ENCODE data around the gene RALGAPA2.

Gene RALGAPA2

DNA sequence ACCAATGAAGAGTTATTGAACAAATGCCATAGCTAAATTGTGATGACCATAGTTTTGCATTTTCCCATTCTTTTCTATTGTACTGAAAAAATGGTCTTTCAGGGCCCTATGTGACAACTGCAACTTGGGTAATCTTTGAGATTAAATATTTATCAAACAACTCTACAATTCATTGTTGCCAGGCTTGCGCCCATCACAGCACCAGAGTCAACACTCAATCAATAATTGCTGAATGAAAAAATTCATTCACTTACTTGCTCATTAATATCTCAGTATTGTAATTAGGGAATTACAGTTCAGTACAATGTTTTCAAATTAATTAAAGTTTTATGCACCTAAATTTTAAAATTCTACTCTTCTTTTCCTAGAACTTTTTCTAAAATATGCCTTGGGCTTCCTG is 7.7 kb upstream of the RALGAPA2 start:
- no peak for DNase-seq

DNA sequence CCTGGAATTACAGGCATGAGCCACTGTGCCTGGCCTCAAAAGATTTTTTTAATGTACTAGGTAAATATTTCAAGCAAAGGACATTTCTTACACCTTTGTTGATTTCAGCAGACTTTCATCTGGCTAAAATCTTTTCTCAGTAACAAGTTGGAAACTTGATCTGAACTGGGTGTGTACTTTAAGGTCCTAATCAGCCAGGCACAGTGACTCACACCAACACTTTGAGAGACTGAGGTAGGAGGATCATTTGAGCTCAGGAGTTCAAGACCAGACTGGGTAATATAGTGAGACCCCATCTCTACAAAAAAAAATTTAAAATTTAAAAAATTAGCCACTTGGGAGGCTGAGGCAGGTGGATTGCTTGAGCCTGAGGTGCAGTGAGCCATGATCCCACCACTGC is 7.0 kb upstream of the RALGAPA2 start:
- no peak for DNase-seq

DNA sequence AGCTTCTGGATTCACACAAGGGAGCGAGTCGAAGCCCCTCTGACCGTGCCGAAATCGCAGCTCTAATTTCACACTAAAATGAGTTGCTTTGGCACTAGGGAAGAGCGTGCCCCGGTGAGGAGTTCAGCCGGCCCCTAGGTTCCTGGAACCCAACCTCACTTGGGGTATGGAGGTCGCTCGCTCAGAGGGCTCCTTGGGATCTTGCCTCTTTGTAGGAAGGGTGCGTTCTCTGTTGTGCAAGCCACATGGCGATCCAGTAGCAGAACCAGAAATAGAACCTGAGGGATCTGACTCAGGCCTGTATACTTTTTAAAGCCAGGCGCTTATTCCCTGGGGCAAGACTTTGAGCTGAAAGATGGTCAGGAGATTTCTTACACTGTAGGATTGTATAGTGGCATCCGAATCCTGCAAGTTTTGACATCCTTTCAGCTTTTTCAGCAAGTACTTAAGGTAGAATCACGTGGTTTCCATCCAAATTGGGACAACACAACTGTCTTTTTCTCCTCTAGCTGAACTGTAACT is 861 bp upstream of the RALGAPA2 start:
- DNase-seq = no peak

DNA sequence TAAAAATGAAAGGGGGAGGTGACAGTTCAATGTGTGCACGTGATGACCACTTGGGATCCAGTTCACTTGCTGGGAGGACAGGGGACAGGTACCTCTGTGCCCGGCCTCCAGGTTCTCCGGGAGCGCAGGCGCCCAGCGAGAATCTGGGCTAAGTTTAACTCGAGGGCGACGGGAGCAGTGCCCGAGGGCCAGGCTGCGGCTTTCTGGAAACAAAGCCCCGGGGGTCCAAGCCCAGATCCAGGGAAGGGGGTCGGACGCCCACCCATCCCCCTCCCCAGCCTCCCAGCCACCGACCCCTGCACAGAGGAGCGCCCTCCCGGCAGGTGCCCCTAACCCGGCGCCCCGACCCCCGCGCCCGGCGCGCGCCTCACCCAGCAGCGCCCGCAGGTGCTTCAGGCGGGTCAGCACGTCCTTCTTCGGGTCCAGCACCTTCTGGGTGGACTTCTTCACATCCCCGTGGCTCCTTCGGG is 405 bp downstream of the RALGAPA2 start:
- peak; percentile 35 for DNase-seq

- peak; percentile 76 for DNase-seq
Measured at GRCh38 chr20:20711413-20711812, 1.0 kb downstream of the RALGAPA2 start.

DNA sequence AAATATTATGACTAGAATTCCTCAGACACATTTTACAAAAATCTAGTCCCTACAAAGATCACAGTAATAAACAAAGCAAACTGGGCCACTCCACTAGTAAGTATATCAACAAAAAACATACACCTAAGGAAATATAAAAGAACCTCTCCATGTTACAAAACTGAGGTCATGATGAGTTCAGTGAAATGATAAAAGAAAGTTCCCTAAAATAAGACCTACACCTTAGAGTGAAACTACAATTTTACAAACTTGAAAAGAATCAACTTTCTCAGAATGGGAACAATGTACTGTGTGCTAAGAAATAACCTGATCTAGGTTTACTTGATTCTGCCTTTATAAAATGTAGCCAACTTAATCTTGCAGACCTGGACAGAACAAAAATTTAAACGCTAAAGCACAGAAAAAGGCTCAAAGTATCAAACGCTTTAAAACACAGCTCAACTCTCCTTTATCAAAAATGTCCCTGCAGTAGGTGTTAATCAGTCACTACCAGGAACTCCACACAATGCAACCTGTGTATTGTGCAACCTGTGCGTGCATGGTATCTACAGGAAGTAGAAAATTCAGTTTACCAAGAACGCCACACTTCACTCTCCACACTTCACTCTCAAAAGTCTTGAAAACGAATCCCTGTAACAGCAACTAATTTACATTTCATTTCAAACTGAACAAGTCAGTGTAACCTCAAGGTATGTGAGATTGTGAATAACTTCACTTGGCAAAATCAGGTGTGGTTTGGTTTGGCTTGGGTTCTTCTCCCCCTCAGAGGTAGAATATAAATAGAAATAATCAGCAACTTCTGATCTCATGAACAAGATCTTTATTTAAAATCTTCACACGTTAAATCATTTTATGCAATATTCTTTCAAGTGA is 1.8 kb downstream of the RALGAPA2 start:
- peak; percentile 43 for DNase-seq

DNA sequence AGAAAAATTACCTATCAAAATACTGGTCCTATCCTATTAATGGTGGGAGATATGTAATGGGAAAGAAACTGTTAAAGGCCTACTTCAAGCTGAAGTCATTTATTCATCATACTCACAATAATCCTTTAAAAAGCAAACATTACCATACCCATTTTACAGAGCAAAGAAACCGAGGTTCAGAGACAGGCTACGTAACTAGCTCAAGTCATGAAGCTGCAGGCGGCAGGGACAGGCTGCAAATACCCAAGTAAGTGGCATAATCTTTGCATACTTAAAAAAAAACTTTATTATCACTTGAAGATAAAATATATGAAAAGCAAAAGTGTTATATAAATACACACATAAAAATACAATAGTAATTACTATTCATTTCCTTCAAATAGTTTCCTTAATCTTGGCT is 2.6 kb downstream of the RALGAPA2 start:
- DNase-seq = no peak

DNA sequence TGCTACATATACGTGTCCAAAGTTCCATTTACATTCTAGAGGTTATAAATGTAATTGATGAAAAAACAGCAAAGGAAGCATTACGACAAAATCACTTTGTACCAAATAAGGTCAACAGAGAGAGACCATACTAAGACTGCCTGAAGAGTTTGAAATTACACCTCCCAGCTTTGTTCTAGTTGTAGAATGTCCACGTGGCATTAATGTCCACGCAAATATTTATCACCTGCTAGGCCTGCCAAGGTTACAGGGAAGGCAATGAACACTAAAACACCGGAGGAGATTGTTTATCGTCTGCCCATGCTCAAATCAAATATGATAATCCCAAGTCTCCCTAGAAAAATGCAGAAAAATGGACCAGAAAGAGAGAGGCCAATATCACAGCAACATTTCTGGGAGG is 6.2 kb downstream of the RALGAPA2 start:
- DNase-seq = peak; percentile 21

- DNase-seq = no peak
Measured at GRCh38 chr20:20702330-20703245, 9.9 kb downstream of the RALGAPA2 start.

DNA sequence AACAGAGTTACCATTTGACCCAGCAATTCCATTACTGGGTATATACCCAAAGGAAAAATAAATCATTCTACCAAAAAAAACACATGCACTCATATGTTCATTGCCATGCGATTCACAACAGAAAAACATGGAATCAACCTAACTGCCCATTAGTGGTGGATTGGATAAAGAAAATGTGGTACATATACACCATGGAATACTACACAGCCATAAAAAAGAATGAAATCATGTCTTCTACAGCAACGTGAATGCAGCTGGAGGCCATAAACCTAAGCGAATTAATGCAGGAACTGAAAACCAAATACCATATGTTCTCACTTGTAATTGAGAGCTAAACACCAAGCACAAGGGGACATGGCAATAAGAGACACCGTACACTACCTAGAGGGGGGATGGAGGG is 12.5 kb downstream of the RALGAPA2 start:
- no peak for DNase-seq

DNA sequence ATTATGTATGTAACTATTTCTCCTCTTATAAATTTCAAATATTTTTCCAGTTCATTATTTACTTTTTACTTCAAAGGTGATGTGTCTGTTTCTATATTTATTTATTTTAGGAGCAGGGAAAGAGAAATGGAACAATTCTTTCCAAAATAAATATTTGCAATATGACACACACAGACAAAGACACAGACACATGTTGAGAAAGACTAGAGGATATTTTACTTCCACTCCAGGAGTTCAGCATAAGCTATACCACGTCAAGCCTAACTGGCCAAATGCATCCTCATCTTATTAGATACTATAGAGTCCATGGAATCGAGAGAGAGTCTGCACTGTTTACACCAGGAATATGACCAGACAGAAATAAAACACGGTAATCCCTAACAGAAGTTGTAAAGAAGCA is 13.3 kb downstream of the RALGAPA2 start:
- DNase-seq = peak; percentile 64

DNA sequence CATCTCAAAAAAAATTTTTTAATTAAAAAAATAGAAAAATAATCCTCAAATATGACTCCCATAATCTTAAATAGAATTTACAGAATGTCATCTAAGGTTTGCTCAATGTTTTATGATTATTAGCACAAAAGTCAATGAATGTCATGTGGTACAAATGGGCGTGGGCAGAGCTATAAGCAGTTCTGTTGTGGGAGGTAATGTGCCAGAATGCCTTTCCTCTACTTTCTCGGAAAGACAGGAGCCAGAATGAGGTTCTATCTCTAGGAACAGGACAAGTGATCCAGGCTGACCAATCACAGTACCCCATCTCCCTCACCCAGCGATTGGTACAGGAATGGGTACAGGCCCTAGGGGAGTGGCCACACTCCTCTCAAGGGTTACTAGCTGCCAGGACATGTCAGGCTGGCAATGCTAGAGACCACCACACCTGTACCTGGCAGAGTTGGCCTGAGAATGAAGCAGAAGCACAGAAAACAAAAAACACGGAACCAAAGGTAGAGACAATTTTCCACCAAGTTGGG is 15.1 kb downstream of the RALGAPA2 start:
- no peak for DNase-seq

GRCh38 chr20:20695250-20695816 is 17.1 kb downstream of the RALGAPA2 start:
- DNase-seq = no peak

- no peak for DNase-seq
Measured at GRCh38 chr20:20694591-20694990, 17.9 kb downstream of the RALGAPA2 start.

GRCh38 chr20:20692587-20692986 is 19.9 kb downstream of the RALGAPA2 start:
- no peak for DNase-seq

- no peak for DNase-seq
Measured at GRCh38 chr20:20691477-20692235, 20.8 kb downstream of the RALGAPA2 start.

DNA sequence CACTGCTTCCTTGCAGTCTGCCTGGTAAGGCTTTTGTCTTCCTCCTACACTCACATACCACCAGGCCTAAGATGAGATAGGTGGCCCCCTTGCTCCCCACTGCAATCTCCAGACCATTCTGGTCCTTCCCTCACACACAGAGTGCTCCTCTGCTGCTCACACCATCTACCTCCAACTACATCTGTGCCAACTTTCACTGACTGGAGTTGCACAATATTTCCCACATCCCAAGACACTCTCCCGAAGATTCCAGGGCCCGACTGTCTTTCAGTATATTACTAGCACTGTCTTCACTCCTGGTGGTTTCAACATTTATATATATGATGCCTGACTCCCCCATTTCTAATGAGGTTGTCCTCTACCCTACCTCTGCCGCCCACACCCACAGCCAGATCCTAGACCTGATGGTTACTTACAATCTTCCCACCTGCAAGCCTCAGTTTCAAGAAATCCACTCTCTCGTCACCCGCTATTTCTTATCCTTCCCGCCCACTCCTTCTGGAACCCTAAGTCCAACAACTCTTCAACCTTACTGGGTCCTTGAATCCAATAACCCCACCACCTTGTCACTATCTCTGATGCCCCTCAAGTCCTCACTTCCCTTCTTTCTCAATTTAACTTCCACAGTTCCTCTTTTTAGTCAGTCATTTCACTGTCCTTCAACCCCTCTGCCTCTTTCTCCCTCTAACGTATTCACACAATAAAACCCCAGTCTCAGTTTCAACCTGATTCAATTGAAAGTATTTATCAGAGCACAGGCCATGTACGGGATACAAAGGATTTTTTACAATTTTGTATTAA is 21.6 kb downstream of the RALGAPA2 start:
- DNase-seq = no peak

- DNase-seq = no peak
Measured at GRCh38 chr20:20687319-20687718, 25.1 kb downstream of the RALGAPA2 start.

DNA sequence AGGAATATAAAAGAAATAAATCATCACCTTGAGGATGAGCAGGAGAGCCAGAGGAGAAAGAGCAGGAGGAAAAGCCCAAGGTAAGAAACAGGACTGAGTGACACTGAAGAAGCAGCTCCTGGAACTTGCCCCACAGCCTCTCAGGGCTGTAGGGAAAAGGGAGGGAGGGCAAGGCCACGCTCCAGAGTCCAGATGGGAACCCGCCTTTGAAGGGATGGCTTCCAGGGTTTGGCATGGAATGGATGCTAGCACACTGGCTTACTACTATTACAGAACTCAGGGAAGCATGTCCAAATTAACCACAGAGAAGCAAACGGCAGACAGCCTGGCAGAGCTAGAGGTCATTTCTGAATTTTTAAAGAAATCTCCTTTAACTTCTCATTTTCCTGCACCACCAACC is 26.8 kb downstream of the RALGAPA2 start:
- no peak for DNase-seq

GRCh38 chr20:20683481-20684321 is 28.7 kb downstream of the RALGAPA2 start:
- DNase-seq = no peak
